HK-2 (cell line): ENCODE data around the gene TMUB2.
"Not testable (repeated sequence)": the region's sequence is repeated elsewhere in the genome, so short reads cannot be mapped to it uniquely, and the experiment has no call there.

ENCODE experiments used
- DNase-seq: peaks from one replicate; pipeline ENCODE4 v3.0.0-alpha.2; 2018; ENCODE audit not compliant: unreplicated experiment

TMUB2 gene

GRCh38 chr17:44219108-44219615, 32.4 kb downstream of the TMUB2 start:
- peak; percentile 67 for DNase-seq

GRCh38 chr17:44219616-44220212, 32.9 kb downstream of the TMUB2 start, which contains the start of gene UBTF:
Gene UBTF, minus strand, starts transcription at chr17:44219675. Its CDS starts 1,446 bp downstream, at chr17:44218229.
- peak; percentile 68 for DNase-seq

- peak; percentile 49 for DNase-seq
Observed at GRCh38 chr17:44220213-44221083, 33.7 kb downstream of the TMUB2 start.

GRCh38 chr17:44221084-44221861, 34.5 kb downstream of the TMUB2 start:
- peak; percentile 78 for DNase-seq

GRCh38 chr17:44221862-44222111, 35.0 kb downstream of the TMUB2 start:
- no peak for DNase-seq

- peak; percentile 78 for DNase-seq
Observed at GRCh38 chr17:44222112-44222869, 35.5 kb downstream of the TMUB2 start.

- no peak for DNase-seq
Observed at GRCh38 chr17:44223541-44224071, 36.8 kb downstream of the TMUB2 start.

GRCh38 chr17:44229090-44229489, 42.3 kb downstream of the TMUB2 start:
- no peak for DNase-seq

- DNase-seq: no peak
Observed at GRCh38 chr17:44230140-44230539, 43.4 kb downstream of the TMUB2 start.

- DNase-seq: no peak
Observed at GRCh38 chr17:44232061-44232460, 45.3 kb downstream of the TMUB2 start.

GRCh38 chr17:44233582-44233981, 46.8 kb downstream of the TMUB2 start:
- no peak for DNase-seq

- DNase-seq: peak; percentile 89
Observed at GRCh38 chr17:44235583-44235936, 48.8 kb downstream of the TMUB2 start.

GRCh38 chr17:44236444-44236991, 49.7 kb downstream of the TMUB2 start:
- DNase-seq: no peak

GRCh38 chr17:44237886-44238285, 51.1 kb downstream of the TMUB2 start:
- not testable (repeated sequence) for DNase-seq

GRCh38 chr17:44241106-44241624, 54.4 kb downstream of the TMUB2 start:
- DNase-seq: no peak
